Measurements from ENCODE around the gene TBC1D2B.

DNA sequence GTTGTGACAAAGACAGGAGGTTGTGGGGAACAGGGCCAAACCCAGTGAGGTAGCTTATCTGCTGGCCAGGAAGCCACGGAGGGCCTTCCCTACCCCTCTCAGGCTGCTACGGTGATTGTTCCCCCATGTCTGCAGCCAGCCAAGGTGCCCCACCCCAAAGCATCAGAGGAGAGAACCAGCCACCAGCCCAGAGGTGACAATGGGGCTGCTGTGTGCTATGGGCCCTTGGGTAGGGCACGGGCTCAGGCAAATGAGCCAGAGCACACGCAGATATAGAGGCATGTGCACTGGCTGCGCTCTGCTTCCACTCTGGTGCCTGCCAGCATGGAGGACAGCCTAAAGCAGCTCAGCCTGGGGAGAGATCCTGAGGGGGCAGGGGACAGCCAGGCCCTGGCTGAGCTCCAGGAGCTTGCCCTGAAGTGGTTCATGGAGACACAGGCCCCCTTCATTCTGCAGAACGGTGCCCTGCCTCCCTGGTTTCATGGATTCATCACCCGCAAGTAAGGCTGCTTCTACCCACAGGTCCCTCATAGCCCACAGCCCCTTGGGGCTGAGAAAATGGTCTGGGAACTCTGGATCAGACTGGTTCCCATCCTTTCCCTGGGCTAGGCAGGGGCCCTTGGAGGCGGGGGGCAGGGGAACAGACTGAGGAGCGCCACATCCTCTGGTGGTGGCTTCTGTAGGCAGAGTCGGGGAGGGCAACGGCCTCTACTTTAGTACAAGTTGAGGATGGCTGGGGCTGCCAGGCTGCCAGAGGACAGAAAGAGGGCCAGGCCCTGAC, 14.9 kb upstream of the TBC1D2B start, which contains the start of gene SH2D7:
- TF ChIP-seq, protein P1, sequence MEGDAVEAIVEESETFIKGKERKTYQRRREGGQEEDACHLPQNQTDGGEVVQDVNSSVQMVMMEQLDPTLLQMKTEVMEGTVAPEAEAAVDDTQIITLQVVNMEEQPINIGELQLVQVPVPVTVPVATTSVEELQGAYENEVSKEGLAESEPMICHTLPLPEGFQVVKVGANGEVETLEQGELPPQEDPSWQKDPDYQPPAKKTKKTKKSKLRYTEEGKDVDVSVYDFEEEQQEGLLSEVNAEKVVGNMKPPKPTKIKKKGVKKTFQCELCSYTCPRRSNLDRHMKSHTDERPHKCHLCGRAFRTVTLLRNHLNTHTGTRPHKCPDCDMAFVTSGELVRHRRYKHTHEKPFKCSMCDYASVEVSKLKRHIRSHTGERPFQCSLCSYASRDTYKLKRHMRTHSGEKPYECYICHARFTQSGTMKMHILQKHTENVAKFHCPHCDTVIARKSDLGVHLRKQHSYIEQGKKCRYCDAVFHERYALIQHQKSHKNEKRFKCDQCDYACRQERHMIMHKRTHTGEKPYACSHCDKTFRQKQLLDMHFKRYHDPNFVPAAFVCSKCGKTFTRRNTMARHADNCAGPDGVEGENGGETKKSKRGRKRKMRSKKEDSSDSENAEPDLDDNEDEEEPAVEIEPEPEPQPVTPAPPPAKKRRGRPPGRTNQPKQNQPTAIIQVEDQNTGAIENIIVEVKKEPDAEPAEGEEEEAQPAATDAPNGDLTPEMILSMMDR (IDR thresholded peaks at IDR 0.05; ENCODE audit: insufficient read depth, low read length), result no peak
- TF ChIP-seq, protein P2, sequence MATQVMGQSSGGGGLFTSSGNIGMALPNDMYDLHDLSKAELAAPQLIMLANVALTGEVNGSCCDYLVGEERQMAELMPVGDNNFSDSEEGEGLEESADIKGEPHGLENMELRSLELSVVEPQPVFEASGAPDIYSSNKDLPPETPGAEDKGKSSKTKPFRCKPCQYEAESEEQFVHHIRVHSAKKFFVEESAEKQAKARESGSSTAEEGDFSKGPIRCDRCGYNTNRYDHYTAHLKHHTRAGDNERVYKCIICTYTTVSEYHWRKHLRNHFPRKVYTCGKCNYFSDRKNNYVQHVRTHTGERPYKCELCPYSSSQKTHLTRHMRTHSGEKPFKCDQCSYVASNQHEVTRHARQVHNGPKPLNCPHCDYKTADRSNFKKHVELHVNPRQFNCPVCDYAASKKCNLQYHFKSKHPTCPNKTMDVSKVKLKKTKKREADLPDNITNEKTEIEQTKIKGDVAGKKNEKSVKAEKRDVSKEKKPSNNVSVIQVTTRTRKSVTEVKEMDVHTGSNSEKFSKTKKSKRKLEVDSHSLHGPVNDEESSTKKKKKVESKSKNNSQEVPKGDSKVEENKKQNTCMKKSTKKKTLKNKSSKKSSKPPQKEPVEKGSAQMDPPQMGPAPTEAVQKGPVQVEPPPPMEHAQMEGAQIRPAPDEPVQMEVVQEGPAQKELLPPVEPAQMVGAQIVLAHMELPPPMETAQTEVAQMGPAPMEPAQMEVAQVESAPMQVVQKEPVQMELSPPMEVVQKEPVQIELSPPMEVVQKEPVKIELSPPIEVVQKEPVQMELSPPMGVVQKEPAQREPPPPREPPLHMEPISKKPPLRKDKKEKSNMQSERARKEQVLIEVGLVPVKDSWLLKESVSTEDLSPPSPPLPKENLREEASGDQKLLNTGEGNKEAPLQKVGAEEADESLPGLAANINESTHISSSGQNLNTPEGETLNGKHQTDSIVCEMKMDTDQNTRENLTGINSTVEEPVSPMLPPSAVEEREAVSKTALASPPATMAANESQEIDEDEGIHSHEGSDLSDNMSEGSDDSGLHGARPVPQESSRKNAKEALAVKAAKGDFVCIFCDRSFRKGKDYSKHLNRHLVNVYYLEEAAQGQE (IDR thresholded peaks at IDR 0.05; ENCODE audit: insufficient replicate concordance, low read depth), result no peak
- TF ChIP-seq POLR2AphosphoS5 (IDR thresholded peaks at IDR 0.05; ENCODE audit: low read depth), result no peak

Measured in HL-60 (cell line).